ENCODE results near the gene PRKCA. TPM values are rescaled to one million over a fixed set of nuclear protein-coding genes. Genes with fewer than 3 reads are reported as not detected.
A peak's percentile ranks its signal among the peaks of the same experiment; 100 is the strongest.

The PRKCA gene
- total and polyA plus RNA-seq, 4 experiments from 2014 or later = 1.1 to 107 (median 56.1) TPM

DNA sequence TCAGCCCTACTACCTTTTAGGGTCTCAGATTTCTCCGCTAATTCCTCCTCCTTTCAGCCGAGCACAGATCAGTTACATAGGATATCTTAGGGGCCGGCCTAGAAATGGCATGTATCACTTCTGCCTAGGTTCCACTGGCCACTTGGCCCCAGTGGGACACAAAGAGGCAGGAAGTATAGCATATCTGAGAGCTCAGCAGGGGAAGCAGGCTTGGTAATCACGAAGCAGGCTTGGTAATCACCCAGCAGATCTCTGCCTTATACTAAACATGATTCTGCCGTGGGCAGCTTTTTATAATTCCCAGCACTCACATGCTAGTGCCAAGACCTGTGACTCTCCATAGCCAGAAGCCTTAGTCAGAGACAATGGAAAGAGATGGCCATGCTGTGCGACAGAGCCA lies 472.9 kb downstream of the PRKCA start:
- intact Hi-C loops (cut with micrococcal nuclease) = no loop called here

DNA sequence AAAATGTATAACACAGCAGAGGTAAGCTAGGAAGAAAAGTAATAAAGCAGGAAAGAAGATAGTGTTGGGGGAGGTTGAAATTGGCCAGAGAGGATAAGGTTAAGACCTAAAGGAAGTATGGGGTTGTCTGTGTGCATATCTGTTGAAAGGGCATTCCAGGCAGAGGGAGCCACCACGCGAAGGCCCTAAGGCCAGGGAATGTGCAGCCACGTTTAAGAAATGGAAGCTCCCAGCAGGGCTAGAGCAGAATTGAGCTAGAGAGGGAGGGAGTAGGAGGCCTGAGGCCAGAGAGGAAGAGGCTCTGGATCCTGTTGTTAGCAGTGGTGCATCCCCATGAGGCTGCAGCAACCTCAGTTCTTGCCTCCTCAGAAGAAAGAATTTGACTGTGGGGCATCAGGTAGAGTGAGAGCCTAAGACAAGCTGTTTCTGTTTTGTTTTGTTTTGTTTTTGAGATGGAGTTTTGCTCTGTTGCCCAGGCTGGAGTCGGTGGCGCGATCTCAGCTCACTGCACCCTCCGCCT lies 473.5 kb downstream of the PRKCA start:
- no peaks in the 10 kb centered on the region for H3K27me3 Mint-ChIP-seq
- H3K27me3 ChIP-seq (ENCODE audit: insufficient read depth, low read length) = no peaks in the 10 kb centered on the region
- POLR2A ChIA-PET (ENCODE audit: partially characterized antibody) = no interaction called here
- no peak overlapping the region for H3K27ac ChIP-seq (ENCODE audit: low read depth, low read length)
- H3K4me1 Mint-ChIP-seq = no peaks in the 10 kb centered on the region
- H3K4me1 ChIP-seq (ENCODE audit: insufficient read depth, low read length) = no peaks in the 10 kb centered on the region
- no peaks in the 10 kb centered on the region for H3K9me3 Mint-ChIP-seq
- no peaks in the 10 kb centered on the region for H3K9me3 ChIP-seq (ENCODE audit: control insufficient read depth in 1 of 2, low read length in 2 of 2)
- no peak for DNase-seq
- intact Hi-C loops (cut with micrococcal nuclease) = no loop called here
- H3K36me3 Mint-ChIP-seq = peaks cover 41 to 43% of the 10 kb centered on the region in 2 donors
- H3K4me3 ChIP-seq (ENCODE audit: low read length in 2 of 2) = no peak overlapping the region
- CTCF ChIA-PET (ENCODE audit: partially characterized antibody) = no interaction called here
- H3K27ac Mint-ChIP-seq = peak overlapping the region in 4 of 7 donors; percentile 1 to 79 (median 34)
- peaks cover 12% of the 10 kb centered on the region for H3K36me3 ChIP-seq (ENCODE audit: insufficient read depth, low read length)
- H3K4me3 Mint-ChIP-seq = no peak overlapping the region

More for the DNA sequence above, 472.9 kb downstream of the PRKCA start:
- Histone ChIP-seq H3K9me3 (ENCODE audit: control insufficient read depth in 1 of 2, low read length in 2 of 2) (no peaks in the 10 kb centered on the region), H3K27ac (ENCODE audit: low read depth, low read length) (no peak overlapping the region), H3K27me3 (ENCODE audit: insufficient read depth, low read length) (no peaks in the 10 kb centered on the region), H3K4me3 (ENCODE audit: low read length in 2 of 2) (no peak overlapping the region), H3K4me1 (ENCODE audit: insufficient read depth, low read length) (no peaks in the 10 kb centered on the region), H3K36me3 (ENCODE audit: insufficient read depth, low read length) (peaks cover 12% of the 10 kb centered on the region)
- CTCF ChIA-PET (ENCODE audit: partially characterized antibody) = no interaction called here
- DNase-seq = no peak
- no peaks in the 10 kb centered on the region for H3K4me1 Mint-ChIP-seq
- POLR2A ChIA-PET (ENCODE audit: partially characterized antibody) = no interaction called here
- H3K9me3 Mint-ChIP-seq = peaks cover 0 to 3% (median 0%) of the 10 kb centered on the region in 8 donors
- H3K4me3 Mint-ChIP-seq = no peak overlapping the region
- peak overlapping the region in 2 of 7 donors; percentile 1 to 36 for H3K27ac Mint-ChIP-seq
- peaks cover 44 to 46% of the 10 kb centered on the region in 2 donors for H3K36me3 Mint-ChIP-seq
- no peaks in the 10 kb centered on the region for H3K27me3 Mint-ChIP-seq

DNA sequence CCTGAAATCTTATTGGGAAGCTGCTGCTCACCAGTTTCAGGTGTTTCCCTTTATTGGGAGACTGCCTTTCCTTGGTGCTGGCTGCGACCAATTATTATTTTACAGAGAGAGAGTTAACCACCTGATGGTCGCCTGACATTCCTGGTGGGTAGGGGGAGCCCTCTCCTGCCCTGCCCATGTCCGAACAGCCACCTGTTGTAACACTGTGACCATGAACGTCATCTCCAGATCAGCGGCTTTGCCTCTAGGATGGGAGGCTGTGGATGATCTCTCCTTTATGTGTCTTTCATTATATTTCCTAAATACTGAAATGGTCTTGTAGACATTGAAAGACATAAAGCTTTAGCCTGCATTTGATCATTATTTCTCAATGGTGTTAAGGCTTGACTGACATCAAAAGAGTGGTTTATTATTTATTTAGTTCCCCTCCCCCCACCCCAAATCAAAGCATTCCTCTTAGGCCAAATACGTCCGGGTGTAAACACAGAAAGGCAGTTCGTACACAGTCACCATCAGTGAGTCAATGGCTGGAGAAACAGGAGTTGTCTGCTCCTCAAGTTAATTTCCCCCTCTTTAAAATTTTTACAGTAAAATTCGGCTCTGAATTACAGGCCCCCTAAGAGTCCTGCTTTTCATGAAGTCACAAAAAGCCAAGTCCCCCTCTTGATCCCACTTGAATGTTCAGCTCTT lies 474.7 kb downstream of the PRKCA start:
- no peak overlapping the region for H3K27ac ChIP-seq (ENCODE audit: low read depth, low read length)
- Mint-ChIP-seq H3K36me3 (peaks cover 47 to 49% of the 10 kb centered on the region in 2 donors), H3K9me3 (no peaks in the 10 kb centered on the region), H3K27ac (peak overlapping the region in 1 of 7 donors; percentile 65), H3K4me3 (no peak overlapping the region), H3K27me3 (no peaks in the 10 kb centered on the region), H3K4me1 (no peaks in the 10 kb centered on the region)
- no peak overlapping the region for H3K4me3 ChIP-seq (ENCODE audit: low read length in 2 of 2)
- intact Hi-C loops (cut with micrococcal nuclease) = no loop called here
- H3K4me1 ChIP-seq (ENCODE audit: insufficient read depth, low read length) = no peaks in the 10 kb centered on the region
- H3K9me3 ChIP-seq (ENCODE audit: control insufficient read depth in 1 of 2, low read length in 2 of 2) = no peaks in the 10 kb centered on the region
- H3K27me3 ChIP-seq (ENCODE audit: insufficient read depth, low read length) = no peaks in the 10 kb centered on the region
- POLR2A ChIA-PET (ENCODE audit: partially characterized antibody) = no interaction called here
- DNase-seq = no peak
- H3K36me3 ChIP-seq (ENCODE audit: insufficient read depth, low read length) = peaks cover 12% of the 10 kb centered on the region
- CTCF ChIA-PET (ENCODE audit: partially characterized antibody) = no interaction called here

DNA sequence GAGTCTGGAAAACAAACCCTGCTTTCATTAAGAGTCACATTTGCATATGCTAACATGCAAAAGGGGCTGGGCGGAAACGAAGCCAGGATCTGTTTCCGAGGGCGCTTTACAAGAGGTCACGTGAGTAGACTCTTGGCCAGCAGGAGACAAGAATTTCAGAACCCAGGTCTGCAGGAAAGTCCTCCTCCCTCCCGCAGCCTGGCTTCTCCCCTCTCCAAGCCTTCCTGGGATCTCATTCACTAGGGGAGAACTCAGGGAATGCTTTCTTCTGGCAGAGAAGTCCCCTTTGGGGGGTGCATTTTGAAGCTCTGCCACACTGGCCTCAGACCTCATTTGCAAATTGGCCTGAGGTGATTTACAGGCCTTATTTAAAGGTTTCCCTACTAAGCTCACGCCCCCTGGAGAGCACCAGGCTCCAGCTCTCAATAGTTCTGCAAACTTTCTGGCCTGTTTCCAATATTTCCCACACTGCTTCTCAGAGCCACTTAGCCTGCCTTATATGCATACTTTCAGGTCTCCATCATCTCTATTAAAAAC lies 475.3 kb downstream of the PRKCA start:
- no peak for DNase-seq
- Histone ChIP-seq H3K9me3 (ENCODE audit: control insufficient read depth in 1 of 2, low read length in 2 of 2) (no peaks in the 10 kb centered on the region), H3K4me1 (ENCODE audit: insufficient read depth, low read length) (no peaks in the 10 kb centered on the region), H3K27me3 (ENCODE audit: insufficient read depth, low read length) (no peaks in the 10 kb centered on the region), H3K4me3 (ENCODE audit: low read length in 2 of 2) (no peak overlapping the region), H3K36me3 (ENCODE audit: insufficient read depth, low read length) (peaks cover 8% of the 10 kb centered on the region), H3K27ac (ENCODE audit: low read depth, low read length) (no peak overlapping the region)
- H3K4me3 Mint-ChIP-seq = no peak overlapping the region
- ChIA-PET CTCF (ENCODE audit: partially characterized antibody) (no interaction called here), POLR2A (ENCODE audit: partially characterized antibody) (no interaction called here)
- H3K27me3 Mint-ChIP-seq = no peaks in the 10 kb centered on the region
- H3K4me1 Mint-ChIP-seq = no peaks in the 10 kb centered on the region
- peak overlapping the region in 2 of 7 donors; percentile 53 to 72 for H3K27ac Mint-ChIP-seq
- peaks cover 47 to 50% of the 10 kb centered on the region in 2 donors for H3K36me3 Mint-ChIP-seq
- intact Hi-C loops (cut with micrococcal nuclease) = no loop called here
- H3K9me3 Mint-ChIP-seq = no peaks in the 10 kb centered on the region

DNA sequence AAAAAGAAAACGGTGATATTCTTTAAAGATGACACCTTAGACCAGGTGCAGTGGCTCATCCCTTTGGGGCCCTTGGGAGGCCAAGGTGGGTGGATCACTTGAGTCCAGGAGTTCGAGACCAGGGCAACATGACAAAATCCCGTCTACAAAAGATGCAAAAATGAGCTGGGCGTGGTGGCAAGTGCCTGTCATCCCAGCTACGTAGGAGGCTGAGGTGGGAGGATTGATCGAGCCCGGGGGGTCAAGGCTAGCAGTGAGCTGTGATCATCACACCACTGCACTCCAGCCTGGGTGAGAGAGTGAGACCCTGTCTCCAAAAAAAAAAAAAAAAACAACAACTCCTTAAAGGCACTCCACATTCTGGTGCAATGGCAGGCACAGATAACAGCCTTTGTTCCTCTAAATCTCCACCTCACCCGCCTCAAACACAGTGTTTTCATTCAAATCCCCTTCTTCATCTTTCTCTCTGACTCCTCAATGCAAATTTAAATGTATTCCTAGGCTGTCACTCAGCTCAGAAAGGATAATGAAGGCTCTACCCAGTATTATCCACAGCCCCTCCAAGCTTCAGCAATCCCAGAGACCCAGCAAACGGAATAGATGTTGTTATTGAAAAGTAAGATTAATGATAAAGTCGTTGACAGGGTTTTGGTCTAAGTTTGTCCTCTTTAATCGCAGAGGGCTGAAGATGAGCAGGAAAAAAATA lies 476.3 kb downstream of the PRKCA start:
- Histone ChIP-seq H3K27me3 (ENCODE audit: insufficient read depth, low read length) (no peaks in the 10 kb centered on the region), H3K4me3 (ENCODE audit: low read length in 2 of 2) (no peak overlapping the region), H3K4me1 (ENCODE audit: insufficient read depth, low read length) (no peaks in the 10 kb centered on the region), H3K27ac (ENCODE audit: low read depth, low read length) (no peak overlapping the region), H3K36me3 (ENCODE audit: insufficient read depth, low read length) (peaks cover 8% of the 10 kb centered on the region), H3K9me3 (ENCODE audit: control insufficient read depth in 1 of 2, low read length in 2 of 2) (no peaks in the 10 kb centered on the region)
- Mint-ChIP-seq H3K27me3 (no peaks in the 10 kb centered on the region), H3K4me1 (no peaks in the 10 kb centered on the region), H3K27ac (peak overlapping the region in 4 of 7 donors; percentile 46 to 53 (median 48)), H3K36me3 (peaks cover 45 to 46% of the 10 kb centered on the region in 2 donors), H3K4me3 (no peak overlapping the region), H3K9me3 (no peaks in the 10 kb centered on the region)
- DNase-seq = no peak
- intact Hi-C loops (cut with micrococcal nuclease) = no loop called here
- POLR2A ChIA-PET (ENCODE audit: partially characterized antibody) = no interaction called here
- CTCF ChIA-PET (ENCODE audit: partially characterized antibody) = no interaction called here

DNA sequence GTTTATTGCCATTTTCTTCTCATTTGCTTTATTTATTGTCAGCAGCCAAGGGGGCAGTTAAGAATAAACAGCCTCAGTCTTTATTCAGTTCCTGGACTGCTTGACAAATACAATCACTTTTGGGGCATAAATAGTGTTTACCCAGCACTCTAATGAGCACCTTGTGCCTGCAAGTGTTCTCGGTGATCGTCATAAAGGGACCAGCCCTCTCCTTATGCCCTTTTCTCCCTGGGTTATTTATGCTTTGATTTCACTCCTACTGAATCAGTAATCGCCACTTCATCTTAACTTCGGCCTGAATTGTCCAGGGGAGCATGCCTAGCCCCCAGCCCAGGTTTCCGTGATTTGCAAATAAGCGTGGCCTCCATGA lies 476.8 kb downstream of the PRKCA start:
- ChIA-PET POLR2A (ENCODE audit: partially characterized antibody) (no interaction called here), CTCF (ENCODE audit: partially characterized antibody) (no interaction called here)
- intact Hi-C loops (cut with micrococcal nuclease) = no loop called here
- Histone ChIP-seq H3K27me3 (ENCODE audit: insufficient read depth, low read length) (no peaks in the 10 kb centered on the region), H3K36me3 (ENCODE audit: insufficient read depth, low read length) (peaks cover 8% of the 10 kb centered on the region), H3K27ac (ENCODE audit: low read depth, low read length) (no peak overlapping the region), H3K4me3 (ENCODE audit: low read length in 2 of 2) (no peak overlapping the region), H3K9me3 (ENCODE audit: control insufficient read depth in 1 of 2, low read length in 2 of 2) (no peaks in the 10 kb centered on the region), H3K4me1 (ENCODE audit: insufficient read depth, low read length) (no peaks in the 10 kb centered on the region)
- peak overlapping the region in 3 of 7 donors; percentile 3 to 15 (median 9) for H3K27ac Mint-ChIP-seq
- H3K4me3 Mint-ChIP-seq = no peak overlapping the region
- H3K4me1 Mint-ChIP-seq = no peaks in the 10 kb centered on the region
- no peak for DNase-seq
- H3K36me3 Mint-ChIP-seq = peaks cover 40 to 41% of the 10 kb centered on the region in 2 donors
- H3K27me3 Mint-ChIP-seq = no peaks in the 10 kb centered on the region
- H3K9me3 Mint-ChIP-seq = no peaks in the 10 kb centered on the region

DNA sequence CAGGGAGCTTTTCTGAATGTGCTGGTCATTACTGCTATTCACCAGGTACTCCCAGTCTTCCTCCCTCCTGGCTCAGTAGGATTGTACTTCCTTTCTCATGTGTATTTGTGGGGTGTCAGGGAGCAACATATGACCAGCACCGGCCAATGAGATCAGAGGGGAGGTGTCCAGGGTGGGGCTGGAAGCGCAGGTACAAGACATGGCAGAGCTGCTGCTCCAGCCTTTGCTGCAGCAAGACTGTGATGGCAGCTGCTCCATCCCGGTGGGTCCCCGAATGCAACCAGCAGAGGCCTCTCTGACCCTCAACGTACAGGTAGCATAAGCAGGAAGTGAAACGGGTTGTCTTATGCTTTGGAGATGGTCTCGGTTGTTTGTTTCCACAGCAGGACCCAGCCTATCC lies 478.7 kb downstream of the PRKCA start:
- Mint-ChIP-seq H3K9me3 (no peaks in the 10 kb centered on the region), H3K4me1 (no peaks in the 10 kb centered on the region), H3K36me3 (peaks cover 30 to 33% of the 10 kb centered on the region in 2 donors), H3K27ac (no peak overlapping the region), H3K4me3 (no peak overlapping the region), H3K27me3 (no peaks in the 10 kb centered on the region)
- Histone ChIP-seq H3K9me3 (ENCODE audit: control insufficient read depth in 1 of 2, low read length in 2 of 2) (no peaks in the 10 kb centered on the region), H3K36me3 (ENCODE audit: insufficient read depth, low read length) (no peaks in the 10 kb centered on the region), H3K4me3 (ENCODE audit: low read length in 2 of 2) (no peak overlapping the region), H3K27ac (ENCODE audit: low read depth, low read length) (no peak overlapping the region), H3K4me1 (ENCODE audit: insufficient read depth, low read length) (no peaks in the 10 kb centered on the region), H3K27me3 (ENCODE audit: insufficient read depth, low read length) (no peaks in the 10 kb centered on the region)
- POLR2A ChIA-PET (ENCODE audit: partially characterized antibody) = no interaction called here
- DNase-seq = no peak
- intact Hi-C loops (cut with micrococcal nuclease) = no loop called here
- CTCF ChIA-PET (ENCODE audit: partially characterized antibody) = no interaction called here

Measured in CD4-positive, alpha-beta memory T cell (primary cell).